ENCODE measurements around the gene CDK18.
A peak's percentile ranks its signal among the peaks of the same experiment; 100 is the strongest.

Gene CDK18

DNA sequence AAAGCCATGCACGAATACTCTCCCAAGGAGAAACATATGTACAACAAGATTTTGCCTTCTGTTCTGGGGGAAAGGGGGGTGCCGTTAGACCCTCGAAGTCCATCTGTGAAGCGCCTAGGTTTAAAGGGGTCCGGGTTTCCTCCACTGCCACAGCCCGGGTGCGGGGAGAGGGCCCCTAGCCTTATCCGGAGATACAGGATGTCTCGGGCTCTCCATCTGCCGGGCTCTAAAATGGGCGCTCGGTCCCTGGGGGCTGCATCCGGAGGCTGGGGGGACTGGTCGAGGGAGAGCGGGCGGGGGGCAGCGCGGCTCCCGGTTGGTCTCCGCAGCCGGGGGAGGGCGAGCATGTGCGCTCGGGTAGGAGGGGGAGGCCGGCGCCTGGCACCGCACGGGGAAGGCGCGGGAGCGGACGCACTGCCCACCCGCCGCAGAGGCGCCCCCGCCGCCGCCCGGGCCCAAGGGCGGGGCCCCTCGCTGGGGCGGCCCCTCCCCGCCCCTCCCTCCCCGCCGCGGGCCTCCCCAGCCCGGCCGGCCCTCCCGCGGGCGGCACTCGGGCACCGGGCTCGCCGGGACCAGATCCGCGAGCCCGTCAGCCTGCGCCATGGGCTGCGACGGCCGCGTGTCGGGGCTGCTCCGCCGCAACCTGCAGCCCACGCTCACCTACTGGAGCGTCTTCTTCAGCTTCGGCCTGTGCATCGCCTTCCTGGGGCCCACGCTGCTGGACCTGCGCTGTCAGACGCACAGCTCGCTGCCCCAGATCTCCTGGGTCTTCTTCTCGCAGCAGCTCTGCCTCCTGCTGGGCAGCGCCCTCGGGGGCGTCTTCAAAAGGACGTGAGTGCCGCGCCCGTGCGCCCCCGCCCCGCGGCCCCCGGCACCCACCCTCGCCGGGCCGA, 64.2 kb downstream of the CDK18 start:
- no peak for DNase-seq (ENCODE audit: low read depth)
- TF ChIP-seq, protein P1, sequence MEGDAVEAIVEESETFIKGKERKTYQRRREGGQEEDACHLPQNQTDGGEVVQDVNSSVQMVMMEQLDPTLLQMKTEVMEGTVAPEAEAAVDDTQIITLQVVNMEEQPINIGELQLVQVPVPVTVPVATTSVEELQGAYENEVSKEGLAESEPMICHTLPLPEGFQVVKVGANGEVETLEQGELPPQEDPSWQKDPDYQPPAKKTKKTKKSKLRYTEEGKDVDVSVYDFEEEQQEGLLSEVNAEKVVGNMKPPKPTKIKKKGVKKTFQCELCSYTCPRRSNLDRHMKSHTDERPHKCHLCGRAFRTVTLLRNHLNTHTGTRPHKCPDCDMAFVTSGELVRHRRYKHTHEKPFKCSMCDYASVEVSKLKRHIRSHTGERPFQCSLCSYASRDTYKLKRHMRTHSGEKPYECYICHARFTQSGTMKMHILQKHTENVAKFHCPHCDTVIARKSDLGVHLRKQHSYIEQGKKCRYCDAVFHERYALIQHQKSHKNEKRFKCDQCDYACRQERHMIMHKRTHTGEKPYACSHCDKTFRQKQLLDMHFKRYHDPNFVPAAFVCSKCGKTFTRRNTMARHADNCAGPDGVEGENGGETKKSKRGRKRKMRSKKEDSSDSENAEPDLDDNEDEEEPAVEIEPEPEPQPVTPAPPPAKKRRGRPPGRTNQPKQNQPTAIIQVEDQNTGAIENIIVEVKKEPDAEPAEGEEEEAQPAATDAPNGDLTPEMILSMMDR (conservative IDR thresholded peaks at IDR 0.05; ENCODE audit: low read depth, low read length), result peak; percentile 34
- H3K4me3 ChIP-seq (ENCODE audit: low read length), result peak overlapping the region; percentile 34

DNA sequence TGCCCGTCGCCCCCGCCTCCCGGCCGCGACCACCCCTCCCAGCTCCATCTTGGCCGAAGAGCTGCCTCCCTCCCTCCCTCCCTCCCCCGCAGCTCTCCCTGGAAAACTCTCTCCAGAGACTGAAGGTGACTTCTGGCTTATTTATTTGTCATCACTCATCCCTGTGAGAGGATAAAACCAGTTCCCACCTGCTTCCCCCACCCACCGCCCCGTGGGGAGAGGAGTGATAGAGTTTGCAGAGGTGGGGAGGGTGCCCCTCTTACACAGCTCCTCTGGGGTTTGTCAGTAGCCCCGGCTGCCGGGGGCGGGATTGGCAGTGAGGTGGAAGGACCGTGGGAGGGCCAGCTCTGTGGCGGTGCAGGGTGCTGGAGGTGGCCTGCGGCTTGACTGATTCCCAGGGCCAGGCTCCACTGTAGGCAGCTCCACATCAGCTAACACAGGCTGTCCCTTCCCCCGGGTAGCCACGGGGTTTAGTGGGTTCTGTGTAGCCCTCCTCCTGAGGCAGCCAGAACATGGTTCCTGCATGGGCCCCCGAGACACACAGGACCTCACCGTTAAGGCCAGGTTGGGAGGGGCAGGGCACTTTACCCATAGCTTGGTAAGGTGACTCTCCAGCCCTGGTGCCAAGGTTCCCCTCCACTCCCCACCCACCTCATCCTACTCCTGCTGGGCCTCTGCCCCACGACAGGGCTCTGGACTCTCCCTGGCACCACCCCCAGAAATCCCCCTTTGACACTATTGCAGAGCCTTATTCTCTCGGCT, 65.1 kb downstream of the CDK18 start:
- TF ChIP-seq, protein P1 (conservative IDR thresholded peaks at IDR 0.05; ENCODE audit: low read depth, low read length), result no peak
- H3K4me3 ChIP-seq (ENCODE audit: low read length), result no peak overlapping the region
- no peak for DNase-seq (ENCODE audit: low read depth)

DNA sequence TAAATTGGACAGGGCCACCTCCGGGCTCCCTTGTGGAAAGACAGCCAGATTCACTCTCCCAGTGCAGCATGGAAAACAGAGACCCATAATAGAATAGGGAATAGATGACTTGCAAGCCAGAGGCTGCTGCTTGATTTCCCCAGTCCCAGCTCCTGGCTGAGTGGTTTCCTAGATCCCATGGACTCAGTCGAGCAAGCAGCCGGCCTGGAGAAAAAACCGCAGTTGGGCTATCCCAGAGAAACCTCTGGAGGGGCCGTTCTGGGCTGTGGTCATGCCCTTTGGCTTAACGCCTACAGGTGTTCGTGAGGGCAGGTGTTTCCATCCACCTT, 65.7 kb downstream of the CDK18 start:
- TF ChIP-seq, protein P1 (conservative IDR thresholded peaks at IDR 0.05; ENCODE audit: low read depth, low read length), result no peak
- no peak overlapping the region for H3K4me3 ChIP-seq (ENCODE audit: low read length)
- DNase-seq (ENCODE audit: low read depth), result no peak

DNA sequence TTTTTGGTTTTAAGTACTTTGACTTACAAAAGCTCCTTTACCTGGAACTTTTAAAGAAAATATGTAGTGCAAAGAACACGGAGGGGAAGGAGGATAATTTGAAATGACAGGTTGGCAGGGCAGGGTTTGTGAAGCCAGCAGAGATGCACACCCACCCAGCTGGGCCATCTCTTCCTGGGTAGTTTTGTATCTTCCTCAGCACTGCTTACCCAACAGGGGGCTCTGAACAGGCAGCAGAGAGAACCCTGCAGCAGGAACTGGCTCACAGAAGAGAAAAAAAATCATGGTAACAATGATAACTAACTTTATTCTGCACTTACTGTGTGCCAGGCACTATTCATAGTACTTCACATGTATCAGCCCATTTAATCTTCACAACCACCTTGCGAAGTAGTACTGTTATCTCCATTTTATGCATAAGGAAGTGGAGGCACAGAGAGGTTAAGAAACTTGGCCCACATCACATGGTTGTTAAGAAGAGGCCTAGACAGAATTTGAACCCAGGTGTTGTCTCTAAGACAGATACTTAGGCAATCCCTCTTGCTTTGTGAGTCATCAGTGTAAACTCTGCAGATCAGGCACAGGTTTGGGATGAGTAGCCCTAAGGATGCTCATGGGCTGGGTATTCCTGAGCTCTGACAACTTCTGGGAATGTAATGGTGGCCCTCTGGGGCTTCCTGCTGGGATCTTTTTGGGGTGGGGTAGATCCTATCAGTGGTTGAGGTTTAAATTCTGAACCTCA, 66.5 kb downstream of the CDK18 start:
- DNase-seq (ENCODE audit: low read depth), result no peak
- TF ChIP-seq, protein P1 (conservative IDR thresholded peaks at IDR 0.05; ENCODE audit: low read depth, low read length), result no peak
- H3K4me3 ChIP-seq (ENCODE audit: low read length), result no peak overlapping the region

DNA sequence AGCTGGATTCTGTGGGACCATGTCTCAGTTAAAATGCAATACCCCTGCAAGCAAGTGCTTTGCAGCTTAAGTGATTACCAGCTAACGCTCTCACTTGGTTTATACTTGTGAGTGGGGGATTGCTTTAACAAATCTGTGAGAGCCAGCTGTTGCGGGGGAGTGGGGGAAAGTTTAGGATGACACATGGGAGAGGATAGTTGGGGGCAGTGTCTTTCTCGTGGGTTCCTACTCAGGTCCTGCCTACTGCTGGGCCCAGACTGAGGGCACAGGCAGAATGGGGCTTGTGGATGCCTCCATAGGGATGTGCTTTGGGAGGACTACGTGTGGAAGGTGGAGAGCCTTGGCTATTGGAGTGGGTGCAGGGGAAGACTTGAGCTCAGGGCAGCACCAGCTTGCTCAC, 67.3 kb downstream of the CDK18 start:
- TF ChIP-seq, protein P1 (conservative IDR thresholded peaks at IDR 0.05; ENCODE audit: low read depth, low read length), result no peak
- no peak for DNase-seq (ENCODE audit: low read depth)
- H3K4me3 ChIP-seq (ENCODE audit: low read length), result no peak overlapping the region

GRCh38 chr1:205572421-205572820, 68.0 kb downstream of the CDK18 start:
- H3K4me3 ChIP-seq (ENCODE audit: low read length), result no peak overlapping the region
- DNase-seq (ENCODE audit: low read depth), result no peak
- TF ChIP-seq, protein P1 (conservative IDR thresholded peaks at IDR 0.05; ENCODE audit: low read depth, low read length), result no peak

Measured in retinal pigment epithelial cell (primary cell).